KMS-11 (cell line): ENCODE measurements around the gene ABCC4.

Source experiments
- H2AFZ ChIP-seq: fragments of 200-600 bp; sonication (generic); 2 replicates; pipeline ENCODE4 v1.6.1; 2016; ENCODE audit warnings: antibody characterized with exemption, mixed run types, low read depth
- H3K27ac ChIP-seq: fragments of 200-600 bp; sonication (generic); 2 replicates; pipeline ENCODE4 v1.6.1; 2016; ENCODE audit warnings: mild to moderate bottlenecking, mixed run types
- H3K27me3 ChIP-seq: fragments of 200-600 bp; sonication (generic); 2 replicates; pipeline ENCODE4 v1.6.1; 2017; ENCODE audit warnings: mild to moderate bottlenecking, low read depth, mixed run types, moderate library complexity; ENCODE audit not compliant: insufficient read depth
- H3K36me3 ChIP-seq: fragments of 200-600 bp; sonication (generic); 2 replicates; pipeline ENCODE4 v1.6.1; 2017; ENCODE audit warnings: mild to moderate bottlenecking, mixed run types; ENCODE audit not compliant: insufficient read depth
- H3K4me1 ChIP-seq: fragments of 200-600 bp; sonication (generic); 2 replicates; pipeline ENCODE4 v1.6.1; 2016; ENCODE audit warnings: mild to moderate bottlenecking, low read depth, mixed run types; ENCODE audit not compliant: poor library complexity, severe bottlenecking
- H3K4me2 ChIP-seq: fragments of 200-600 bp; sonication (generic); 2 replicates; pipeline ENCODE4 v1.7.0; 2016; ENCODE audit warnings: mild to moderate bottlenecking, mixed run types
- H3K4me3 ChIP-seq: fragments of 200-600 bp; sonication (generic); IDR thresholded peaks from 2 replicates; pipeline ENCODE4 v1.6.1; 2017; ENCODE audit warnings: low read depth, low read length, mixed read lengths; ENCODE audit not compliant: insufficient read depth
- H3K79me2 ChIP-seq: fragments of 200-600 bp; sonication (generic); 2 replicates; pipeline ENCODE4 v1.6.1; 2016; ENCODE audit warnings: low read depth, mixed run types; ENCODE audit not compliant: insufficient read depth
- H3K9ac ChIP-seq: fragments of 200-600 bp; sonication (generic); 2 replicates; pipeline ENCODE4 v1.6.1; 2016; ENCODE audit warnings: mild to moderate bottlenecking, mixed run types
- H4K20me1 ChIP-seq: fragments of 200-600 bp; sonication (generic); 2 replicates; pipeline ENCODE4 v1.6.1; 2016; ENCODE audit warnings: mild to moderate bottlenecking, mixed run types; ENCODE audit not compliant: insufficient read depth
- CTCF ChIP-seq: fragments of 200-600 bp; sonication (generic); conservative IDR thresholded peaks from 2 replicates; pipeline ENCODE4 v1.6.1; 2017; ENCODE audit warnings: low read depth, mild to moderate bottlenecking, antibody characterized with exemption, low read length, moderate library complexity, mixed read lengths

ABCC4 gene

GRCh38 chr13:95317039-95317989 lies 16.1 kb upstream of the ABCC4 start:
- H3K9ac ChIP-seq, result no peak overlapping the region
- no peaks in the 10 kb centered on the region for H4K20me1 ChIP-seq
- H2AFZ ChIP-seq, result no peak overlapping the region
- H3K4me2 ChIP-seq, result no peak overlapping the region
- no peak for TF ChIP-seq CTCF
- H3K79me2 ChIP-seq, result no peaks in the 10 kb centered on the region
- no peak overlapping the region for H3K4me3 ChIP-seq
- no peak overlapping the region for H3K27ac ChIP-seq
- peaks cover 8% of the 10 kb centered on the region for H3K4me1 ChIP-seq
- H3K27me3 ChIP-seq, result no peaks in the 10 kb centered on the region
- H3K36me3 ChIP-seq, result no peaks in the 10 kb centered on the region

GRCh38 chr13:95315752-95316151 lies 14.5 kb upstream of the ABCC4 start:
- H2AFZ ChIP-seq, result no peak overlapping the region
- H3K27ac ChIP-seq, result no peak overlapping the region
- H3K9ac ChIP-seq, result no peak overlapping the region
- H3K4me3 ChIP-seq, result no peak overlapping the region
- no peak for TF ChIP-seq CTCF
- H3K27me3 ChIP-seq, result no peaks in the 10 kb centered on the region
- no peaks in the 10 kb centered on the region for H4K20me1 ChIP-seq
- no peaks in the 10 kb centered on the region for H3K79me2 ChIP-seq
- no peak overlapping the region for H3K4me2 ChIP-seq
- H3K36me3 ChIP-seq, result no peaks in the 10 kb centered on the region
- peaks cover 8% of the 10 kb centered on the region for H3K4me1 ChIP-seq

GRCh38 chr13:95307507-95307906 lies 6.3 kb upstream of the ABCC4 start:
- H3K4me2 ChIP-seq, result no peak overlapping the region
- no peak overlapping the region for H3K9ac ChIP-seq
- H3K4me3 ChIP-seq, result no peak overlapping the region
- H3K27ac ChIP-seq, result no peak overlapping the region
- no peaks in the 10 kb centered on the region for H3K27me3 ChIP-seq
- H3K36me3 ChIP-seq, result no peaks in the 10 kb centered on the region
- no peak for TF ChIP-seq CTCF
- no peaks in the 10 kb centered on the region for H3K79me2 ChIP-seq
- no peaks in the 10 kb centered on the region for H4K20me1 ChIP-seq
- H2AFZ ChIP-seq, result no peak overlapping the region
- H3K4me1 ChIP-seq, result peaks cover 5% of the 10 kb centered on the region

GRCh38 chr13:95304453-95304852 lies 3.2 kb upstream of the ABCC4 start:
- no peak for TF ChIP-seq CTCF
- Histone ChIP-seq H3K4me1 (peaks cover 11% of the 10 kb centered on the region), H3K27ac (no peak overlapping the region), H4K20me1 (no peaks in the 10 kb centered on the region), H3K4me3 (no peak overlapping the region), H3K4me2 (no peak overlapping the region), H3K36me3 (no peaks in the 10 kb centered on the region), H3K79me2 (no peaks in the 10 kb centered on the region; the same call in 1 of the 2 replicates), H3K9ac (no peak overlapping the region), H2AFZ (no peak overlapping the region), H3K27me3 (no peaks in the 10 kb centered on the region)
